Gastroesophageal sphincter (tissue), 4 donors: ENCODE measurements around the gene ULK4. TPM values are rescaled to one million over a fixed set of nuclear protein-coding genes. Genes with fewer than 3 reads are reported as not detected.

Source experiments
- ATAC-seq: fragments of 150-250 bp; one replicate; pipeline ENCODE4 v1.9.1; 2016; ENCODE audit warnings: mild to moderate bottlenecking, moderate library complexity
- H3K27ac ChIP-seq, 4 donors: fragments of 200-600 bp; sonication (generic) in 3 of 4; 1 replicate in 3 of 4; 2 replicates in 1 of 4; pipeline ENCODE4 v1.5.1; 2016 to 2019
- H3K27me3 ChIP-seq: fragments of 200-600 bp; sonication (generic); one replicate; pipeline ENCODE4 v1.5.1; 2019
- H3K36me3 ChIP-seq, 2 donors: fragments of 200-600 bp; sonication (generic); one replicate each; pipeline ENCODE4 v1.5.1; 2019; ENCODE audit warnings: control low read depth in 1 of 2
- H3K4me1 ChIP-seq, 3 donors: fragments of 200-600 bp; sonication (generic); 1 replicate in 2 of 3; 2 replicates in 1 of 3; pipeline ENCODE4 v1.5.1; 2016 to 2019; ENCODE audit warnings: control low read depth in 2 of 3
- H3K4me3 ChIP-seq, 2 donors: fragments of 200-600 bp; sonication (generic); one replicate each; pipeline ENCODE4 v1.5.1; 2019; ENCODE audit warnings: mild to moderate bottlenecking in 1 of 2, moderate library complexity in 1 of 2
- H3K9me3 ChIP-seq, 3 donors: fragments of 200-600 bp; sonication (generic); one replicate each; pipeline ENCODE4 v1.5.1; 2017 to 2019; ENCODE audit warnings: control low read depth in 2 of 3
- EP300 ChIP-seq: sonication (generic); formaldehyde crosslinking; IDR thresholded peaks from one replicate; pipeline ENCODE4 v1.6.1; 2017; ENCODE audit warnings: antibody characterized with exemption, mild to moderate bottlenecking
- POLR2A ChIP-seq, 2 donors: fragments of 450-650 bp; IDR thresholded peaks; one replicate each; pipeline ENCODE4 v1.6.1; 2017; ENCODE audit warnings: antibody characterized with exemption in 2 of 2, mild to moderate bottlenecking in 2 of 2, moderate library complexity in 1 of 2
- POLR2AphosphoS5 ChIP-seq: sonication (generic); formaldehyde crosslinking; IDR thresholded peaks from one replicate; pipeline ENCODE4 v1.6.1; 2017; ENCODE audit warnings: antibody characterized with exemption
- WGBS, 2 donors: methylation state at CpG; one replicate each; pipeline ENCODE4 v1.1.5; 2018; ENCODE audit warnings: low coverage in 1 of 2; 5-methylcytosine and 5-hydroxymethylcytosine counted together
- total RNA-seq, 4 donors: library from RNA; depleted of rRNA; stranded (reverse); fragments of >200 nt; gene quantifications; one replicate each; pipeline ENCODE4 v1.1.0, GENCODE V29; 2016
- TF ChIP-seq, protein P1 (sequence below), 4 experiments: fragments of 200-600 bp in 2 of 4; fragments of 450-650 bp in 2 of 4; sonication (generic) in 1 of 4; IDR thresholded peaks; one replicate each; pipeline ENCODE4 v1.5.1; 2017 to 2019; ENCODE audit warnings: antibody characterized with exemption in 4 of 4, mild to moderate bottlenecking in 2 of 4, moderate library complexity in 2 of 4

ULK4 gene
- total RNA-seq, 4 donors from 2014 or later: 3.8 to 15.4 (median 8.8) TPM

DNA sequence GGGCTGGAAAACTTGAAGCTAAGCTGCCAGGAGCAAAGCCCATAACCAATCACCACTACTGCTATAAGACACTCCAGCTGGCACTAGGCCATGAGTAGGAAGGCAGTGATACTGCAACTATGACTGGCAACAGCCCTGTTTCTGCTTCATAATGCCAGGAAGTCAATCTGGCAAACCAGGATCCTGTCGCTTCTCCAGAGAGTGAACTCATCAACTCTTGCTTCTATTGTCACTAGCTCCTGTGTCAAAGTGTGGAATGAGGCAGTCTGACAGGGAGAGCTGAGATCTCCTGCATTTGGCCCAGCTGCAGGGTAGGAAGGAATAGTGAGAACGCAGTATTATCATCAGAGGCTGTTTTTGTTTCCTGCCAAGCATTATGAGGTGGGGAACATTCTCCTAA, 657.3 kb downstream of the ULK4 start:
- Histone ChIP-seq H3K36me3 (no peaks in the 10 kb centered on the region), H3K27me3 (no peaks in the 10 kb centered on the region), H3K9me3 (no peaks in the 10 kb centered on the region), H3K4me3 (no peak overlapping the region), H3K27ac (no peak overlapping the region), H3K4me1 (peaks cover 0 to 9% (median 0%) of the 10 kb centered on the region in 3 donors)
- no peak for ATAC-seq
- WGBS, 2 donors: 0 to 38% methylated on average over 2 of the region's 2 CpGs
- TF ChIP-seq POLR2A (IDR thresholded peaks at IDR 0.05) (no peak), POLR2AphosphoS5 (no peak), EP300 (no peak)
- TF ChIP-seq, protein P1, sequence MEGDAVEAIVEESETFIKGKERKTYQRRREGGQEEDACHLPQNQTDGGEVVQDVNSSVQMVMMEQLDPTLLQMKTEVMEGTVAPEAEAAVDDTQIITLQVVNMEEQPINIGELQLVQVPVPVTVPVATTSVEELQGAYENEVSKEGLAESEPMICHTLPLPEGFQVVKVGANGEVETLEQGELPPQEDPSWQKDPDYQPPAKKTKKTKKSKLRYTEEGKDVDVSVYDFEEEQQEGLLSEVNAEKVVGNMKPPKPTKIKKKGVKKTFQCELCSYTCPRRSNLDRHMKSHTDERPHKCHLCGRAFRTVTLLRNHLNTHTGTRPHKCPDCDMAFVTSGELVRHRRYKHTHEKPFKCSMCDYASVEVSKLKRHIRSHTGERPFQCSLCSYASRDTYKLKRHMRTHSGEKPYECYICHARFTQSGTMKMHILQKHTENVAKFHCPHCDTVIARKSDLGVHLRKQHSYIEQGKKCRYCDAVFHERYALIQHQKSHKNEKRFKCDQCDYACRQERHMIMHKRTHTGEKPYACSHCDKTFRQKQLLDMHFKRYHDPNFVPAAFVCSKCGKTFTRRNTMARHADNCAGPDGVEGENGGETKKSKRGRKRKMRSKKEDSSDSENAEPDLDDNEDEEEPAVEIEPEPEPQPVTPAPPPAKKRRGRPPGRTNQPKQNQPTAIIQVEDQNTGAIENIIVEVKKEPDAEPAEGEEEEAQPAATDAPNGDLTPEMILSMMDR (IDR thresholded peaks at IDR 0.05): no peak

DNA sequence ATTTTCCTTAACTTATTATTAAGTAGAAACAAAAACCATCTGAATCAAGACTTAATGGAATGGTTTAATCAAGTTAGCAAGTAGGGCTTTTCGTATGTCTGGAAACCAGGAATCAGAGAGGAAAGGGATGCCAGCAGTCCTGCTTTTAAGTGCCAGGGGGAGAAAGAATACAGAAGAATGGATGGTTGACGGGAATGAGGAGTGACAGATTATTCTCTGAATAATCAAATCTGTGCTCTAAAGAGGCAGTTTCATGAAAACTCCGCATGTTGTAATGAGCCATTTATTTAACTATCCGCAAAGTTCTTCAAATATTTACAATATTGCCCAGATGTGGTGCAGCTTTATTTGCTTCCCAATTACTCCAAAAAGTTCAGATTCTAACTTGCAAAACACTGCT, 659.6 kb downstream of the ULK4 start:
- Histone ChIP-seq H3K27ac (no peak overlapping the region), H3K36me3 (no peaks in the 10 kb centered on the region), H3K4me1 (peaks cover 0 to 9% (median 0%) of the 10 kb centered on the region in 3 donors), H3K4me3 (no peak overlapping the region), H3K27me3 (no peaks in the 10 kb centered on the region), H3K9me3 (no peaks in the 10 kb centered on the region)
- WGBS, 2 donors: 88 to 89% methylated on average over 4 of the region's 4 CpGs
- TF ChIP-seq EP300 (no peak), POLR2A (IDR thresholded peaks at IDR 0.05) (no peak), POLR2AphosphoS5 (no peak)
- TF ChIP-seq, protein P1 (IDR thresholded peaks at IDR 0.05): no peak
- no peak for ATAC-seq

DNA sequence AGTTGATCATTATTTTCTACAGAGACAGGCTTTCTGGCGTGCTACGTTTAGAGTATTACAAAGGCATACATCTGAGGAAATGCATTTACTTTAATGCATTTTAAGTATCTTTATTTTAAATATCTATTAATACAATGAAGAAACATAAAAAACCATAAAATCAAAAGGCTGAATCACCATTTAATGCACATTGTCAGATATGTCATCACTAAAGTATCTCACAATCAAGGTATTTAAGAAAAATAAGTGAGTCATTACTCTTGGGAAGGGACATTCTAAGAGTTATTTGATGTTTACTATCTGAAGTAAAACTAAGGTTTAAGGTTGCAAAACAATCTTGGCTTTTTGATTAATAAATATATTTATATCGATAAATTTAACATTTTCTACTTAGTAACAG, 660.4 kb downstream of the ULK4 start:
- no peak for ATAC-seq
- peaks cover 0 to 9% (median 0%) of the 10 kb centered on the region in 3 donors for H3K4me1 ChIP-seq
- no peak overlapping the region for H3K4me3 ChIP-seq
- H3K36me3 ChIP-seq: no peaks in the 10 kb centered on the region
- 92 to 96% methylated on average over 3 of the region's 3 CpGs for WGBS, 2 donors
- no peaks in the 10 kb centered on the region for H3K27me3 ChIP-seq
- TF ChIP-seq POLR2AphosphoS5 (no peak), EP300 (no peak), POLR2A (IDR thresholded peaks at IDR 0.05) (no peak)
- TF ChIP-seq, protein P1 (IDR thresholded peaks at IDR 0.05): no peak
- no peak overlapping the region for H3K27ac ChIP-seq
- H3K9me3 ChIP-seq: no peaks in the 10 kb centered on the region

DNA sequence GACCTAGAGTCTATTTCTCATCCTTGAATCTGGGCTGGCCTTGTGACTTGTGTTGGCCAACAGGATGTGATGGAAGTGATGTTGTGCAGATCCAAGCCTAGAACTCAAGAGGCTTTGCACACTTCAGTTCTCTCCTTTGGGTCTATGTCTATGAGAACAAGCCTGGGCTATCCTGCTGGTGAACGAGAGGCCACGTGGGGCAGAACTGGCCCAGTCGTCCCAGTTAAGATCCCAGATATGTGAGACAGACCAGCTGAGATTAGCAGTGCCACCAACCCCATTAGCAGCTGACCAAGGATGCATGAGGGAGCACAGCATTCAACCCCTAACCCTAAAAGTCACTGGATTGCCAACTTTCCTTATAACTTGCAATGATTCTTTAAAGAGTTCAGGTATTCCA, 662.9 kb downstream of the ULK4 start:
- WGBS, 2 donors: 67% methylated on average over 1 of the region's 3 CpGs; no CpG with 5 or more reads in 1 of the 2 donors
- TF ChIP-seq POLR2AphosphoS5 (no peak), EP300 (no peak), POLR2A (IDR thresholded peaks at IDR 0.05) (no peak)
- TF ChIP-seq, protein P1 (IDR thresholded peaks at IDR 0.05): no peak
- no peaks in the 10 kb centered on the region for H3K36me3 ChIP-seq
- H3K4me1 ChIP-seq: no peaks in the 10 kb centered on the region
- no peak overlapping the region for H3K27ac ChIP-seq
- no peak overlapping the region for H3K4me3 ChIP-seq
- H3K27me3 ChIP-seq: no peaks in the 10 kb centered on the region
- no peaks in the 10 kb centered on the region for H3K9me3 ChIP-seq
- no peak for ATAC-seq

DNA sequence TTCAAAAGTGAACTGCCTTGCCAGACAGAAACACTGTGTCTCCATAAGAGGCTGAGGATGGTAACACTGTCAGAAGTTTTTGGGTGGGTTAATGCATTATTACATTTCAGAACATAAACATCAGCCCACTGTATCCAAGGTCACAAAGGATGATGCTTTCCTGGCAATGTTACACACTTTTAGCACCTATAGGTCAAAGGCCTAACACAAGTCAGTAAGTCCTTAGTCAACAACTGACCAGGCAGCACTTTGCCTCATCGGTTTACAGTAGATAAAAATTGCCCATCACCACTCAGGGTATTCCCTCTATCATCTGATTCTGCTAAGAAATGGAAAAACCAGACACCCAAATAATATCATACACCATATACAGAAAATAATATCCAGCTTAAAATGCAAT, 664.2 kb downstream of the ULK4 start:
- 36 to 83% methylated on average over 1 of the region's 1 CpG for WGBS, 2 donors
- ATAC-seq: no peak
- TF ChIP-seq, protein P1 (IDR thresholded peaks at IDR 0.05): no peak
- TF ChIP-seq EP300: no peak
- no peak for TF ChIP-seq POLR2A (IDR thresholded peaks at IDR 0.05)
- TF ChIP-seq POLR2AphosphoS5: no peak

More for the DNA sequence above, 664.2 kb downstream of the ULK4 start:
- no peak overlapping the region for H3K27ac ChIP-seq
- H3K4me3 ChIP-seq: no peak overlapping the region
- no peaks in the 10 kb centered on the region for H3K4me1 ChIP-seq
- H3K27me3 ChIP-seq: no peaks in the 10 kb centered on the region
- H3K9me3 ChIP-seq: no peaks in the 10 kb centered on the region
- no peaks in the 10 kb centered on the region for H3K36me3 ChIP-seq
